Stomach (tissue), 9 donors: ENCODE measurements around the gene CCDC68. TPM values are rescaled to one million over a fixed set of nuclear protein-coding genes. Genes with fewer than 3 reads are reported as not detected.
"Not testable (repeated sequence)": the region's sequence is repeated elsewhere in the genome, so short reads cannot be mapped to it uniquely, and the experiment has no call there.

ENCODE experiments used
- DNase-seq, 2 donors: peaks; one replicate each; pipeline versions ENCODE4 v3.0.0 to v3.0.0-alpha.2; 2013 to 2019
- H3K27ac ChIP-seq, 5 donors: fragments of 200-600 bp in 4 of 5; sonication (generic) in 4 of 5; one replicate each; pipeline ENCODE4 v1.5.1; 2013 to 2019; ENCODE audit warnings: mild to moderate bottlenecking in 1 of 5, moderate library complexity in 1 of 5
- H3K27me3 ChIP-seq, 3 donors: fragments of 200-600 bp; sonication (generic); one replicate each; pipeline ENCODE4 v1.5.1; 2017 to 2019; ENCODE audit warnings: mixed run types in 1 of 3
- H3K36me3 ChIP-seq, 4 donors: fragments of 200-600 bp; sonication (generic); 1 replicate in 3 of 4; 2 replicates in 1 of 4; pipeline ENCODE4 v1.5.1; 2016 to 2019
- H3K4me1 ChIP-seq, 4 donors: fragments of 200-600 bp; sonication (generic); one replicate each; pipeline ENCODE4 v1.5.1; 2016 to 2019
- H3K4me3 ChIP-seq, 4 donors: fragments of 200-600 bp; sonication (generic) in 3 of 4; one replicate each; pipeline ENCODE4 v1.5.1; 2016 to 2019; ENCODE audit warnings: mild to moderate bottlenecking in 1 of 4
- H3K9me3 ChIP-seq, 4 donors: fragments of 200-600 bp; sonication (generic); one replicate each; pipeline ENCODE4 v1.5.1; 2016 to 2019
- EP300 ChIP-seq: sonication (generic); formaldehyde crosslinking; IDR thresholded peaks from one replicate; pipeline ENCODE4 v1.6.1; 2017; ENCODE audit warnings: antibody characterized with exemption
- POLR2A ChIP-seq, 4 donors: fragments of 450-650 bp; IDR thresholded peaks; one replicate each; pipeline ENCODE4 v1.6.1; 2016; ENCODE audit warnings: antibody characterized with exemption in 4 of 4, control low read depth in 2 of 4, mild to moderate bottlenecking in 1 of 4, moderate library complexity in 1 of 4
- POLR2AphosphoS5 ChIP-seq, 3 donors: sonication (generic); formaldehyde crosslinking; IDR thresholded peaks; one replicate each; pipeline ENCODE4 v1.6.1; 2016; ENCODE audit warnings: antibody characterized with exemption in 3 of 3
- WGBS, 5 donors: extraction: QIAGEN DNeasy Blood & Tissue Kit in 3 of 5; methylation state at CpG; one replicate each; pipeline versions ENCODE4 v1.1.5 to v1.1.7; 2013 to 2018; 5-methylcytosine and 5-hydroxymethylcytosine counted together
- intact Hi-C: fragments of 100-400 bp; cut with DNase I; formaldehyde crosslinking; loops from one replicate; pipeline ENCODE4 v1.15.1; 2023; ENCODE audit warnings: low total_unique reads
- polyA plus RNA-seq, 3 donors: library from polyadenylated mRNA; stranded (reverse); fragments of 200-250 nt; gene quantifications; one replicate each; pipeline ENCODE4 v1.2.3, GENCODE V29; 2013
- total RNA-seq, 5 donors: library from RNA; depleted of rRNA; stranded (reverse); fragments of >200 nt; gene quantifications; one replicate each; pipeline versions ENCODE4 v1.1.0 to v1.2.3, GENCODE V29; 2014 to 2016
- TF ChIP-seq, protein P1 (sequence below), 7 experiments: fragments of 450-650 bp in 4 of 7; fragments of 200-600 bp in 3 of 7; sonication (generic) in 3 of 7; IDR thresholded peaks; one replicate each; pipeline ENCODE4 v1.5.1; 2016 to 2019; ENCODE audit warnings: antibody characterized with exemption in 7 of 7, control low read depth in 2 of 7, mild to moderate bottlenecking in 1 of 7
- donor health status: healthy with polysubstance abuse.
- donor health status: Bipolar disorder and iron deficiency.
- donor health status: healthy.

The CCDC68 gene
- total and polyA plus RNA-seq, 8 donors, result 2.8 to 154 (median 22.0) TPM

DNA sequence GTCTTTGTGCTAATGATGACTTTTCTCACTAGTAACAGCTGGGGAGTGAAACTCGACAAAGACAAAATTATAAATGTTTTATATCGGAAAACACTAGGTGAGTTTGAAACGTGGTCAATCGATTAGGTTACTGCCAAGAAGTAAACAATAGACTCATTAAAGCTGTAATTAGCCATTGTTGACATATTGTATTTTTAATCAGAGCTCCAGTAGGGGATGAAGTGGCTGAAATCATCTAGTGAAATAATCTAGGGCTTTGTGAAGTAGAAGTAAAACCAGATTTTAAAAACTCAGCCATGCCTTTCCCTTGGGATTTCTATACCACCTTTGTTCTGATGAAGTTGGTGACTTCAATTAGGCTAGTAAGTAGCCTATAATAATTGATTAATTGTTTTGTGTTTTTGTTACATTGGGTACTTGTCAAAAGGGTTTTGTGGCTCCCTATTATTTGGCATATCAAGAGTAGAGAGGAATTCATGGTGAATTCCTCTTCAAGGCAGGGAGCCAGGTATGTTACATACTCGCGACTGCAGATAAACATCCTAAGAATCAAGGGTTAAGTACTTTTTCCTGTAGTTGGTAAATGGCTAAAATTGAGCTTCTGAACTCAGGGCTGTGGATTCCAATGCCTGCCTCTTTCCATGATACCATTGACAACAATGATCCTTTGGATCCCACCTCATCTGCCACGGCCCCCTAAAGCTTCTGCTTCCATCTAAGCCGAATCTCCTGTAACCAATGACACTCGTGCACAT is 99.4 kb downstream of the CCDC68 start:
- no peaks in the 10 kb centered on the region for H3K36me3 ChIP-seq
- 46 to 65% (median 55%) methylated on average over 9 of the region's 9 CpGs for WGBS, 5 donors
- H3K4me3 ChIP-seq, result no peak overlapping the region
- H3K9me3 ChIP-seq, result no peaks in the 10 kb centered on the region
- no peaks in the 10 kb centered on the region for H3K27me3 ChIP-seq
- DNase-seq, result no peak
- no peak overlapping the region for H3K27ac ChIP-seq
- TF ChIP-seq POLR2A (IDR thresholded peaks at IDR 0.05) (no peak), EP300 (no peak), POLR2AphosphoS5 (IDR thresholded peaks at IDR 0.05) (no peak)
- TF ChIP-seq, protein P1, sequence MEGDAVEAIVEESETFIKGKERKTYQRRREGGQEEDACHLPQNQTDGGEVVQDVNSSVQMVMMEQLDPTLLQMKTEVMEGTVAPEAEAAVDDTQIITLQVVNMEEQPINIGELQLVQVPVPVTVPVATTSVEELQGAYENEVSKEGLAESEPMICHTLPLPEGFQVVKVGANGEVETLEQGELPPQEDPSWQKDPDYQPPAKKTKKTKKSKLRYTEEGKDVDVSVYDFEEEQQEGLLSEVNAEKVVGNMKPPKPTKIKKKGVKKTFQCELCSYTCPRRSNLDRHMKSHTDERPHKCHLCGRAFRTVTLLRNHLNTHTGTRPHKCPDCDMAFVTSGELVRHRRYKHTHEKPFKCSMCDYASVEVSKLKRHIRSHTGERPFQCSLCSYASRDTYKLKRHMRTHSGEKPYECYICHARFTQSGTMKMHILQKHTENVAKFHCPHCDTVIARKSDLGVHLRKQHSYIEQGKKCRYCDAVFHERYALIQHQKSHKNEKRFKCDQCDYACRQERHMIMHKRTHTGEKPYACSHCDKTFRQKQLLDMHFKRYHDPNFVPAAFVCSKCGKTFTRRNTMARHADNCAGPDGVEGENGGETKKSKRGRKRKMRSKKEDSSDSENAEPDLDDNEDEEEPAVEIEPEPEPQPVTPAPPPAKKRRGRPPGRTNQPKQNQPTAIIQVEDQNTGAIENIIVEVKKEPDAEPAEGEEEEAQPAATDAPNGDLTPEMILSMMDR (IDR thresholded peaks at IDR 0.05), result no peak
- intact Hi-C loops, result no loop called here
- peaks cover 0 to 52% (median 11%) of the 10 kb centered on the region in 4 donors for H3K4me1 ChIP-seq

DNA sequence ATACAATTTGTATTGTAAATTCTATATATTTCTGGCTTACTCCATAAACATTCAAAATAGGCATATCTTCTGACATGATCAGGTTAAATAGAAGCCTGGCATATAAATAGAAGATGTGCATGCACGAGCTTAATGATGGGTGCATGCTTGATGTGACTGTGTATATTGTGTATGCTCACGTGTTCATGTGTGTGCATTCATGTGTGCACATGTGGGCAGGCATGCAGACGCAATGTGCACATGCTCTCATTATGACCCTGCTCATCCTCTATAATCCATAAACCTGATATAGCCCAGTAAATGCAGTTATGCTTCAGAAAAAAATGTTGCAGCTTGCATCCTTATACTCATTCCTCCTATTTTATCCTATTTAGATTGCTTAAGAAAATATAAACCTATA is 101.8 kb downstream of the CCDC68 start:
- no peak overlapping the region for H3K4me3 ChIP-seq
- no peak for DNase-seq
- WGBS, 5 donors, result 84 to 93% (median 91%) methylated on average over 3 of the region's 3 CpGs
- peaks cover 0 to 64% (median 11%) of the 10 kb centered on the region in 4 donors for H3K4me1 ChIP-seq
- H3K27ac ChIP-seq, result no peak overlapping the region
- intact Hi-C loops, result no loop called here
- no peaks in the 10 kb centered on the region for H3K9me3 ChIP-seq
- H3K36me3 ChIP-seq, result no peaks in the 10 kb centered on the region
- TF ChIP-seq EP300, result no peak
- no peak for TF ChIP-seq POLR2AphosphoS5 (IDR thresholded peaks at IDR 0.05)
- TF ChIP-seq POLR2A (IDR thresholded peaks at IDR 0.05), result no peak
- TF ChIP-seq, protein P1 (IDR thresholded peaks at IDR 0.05), result no peak
- H3K27me3 ChIP-seq, result no peaks in the 10 kb centered on the region

DNA sequence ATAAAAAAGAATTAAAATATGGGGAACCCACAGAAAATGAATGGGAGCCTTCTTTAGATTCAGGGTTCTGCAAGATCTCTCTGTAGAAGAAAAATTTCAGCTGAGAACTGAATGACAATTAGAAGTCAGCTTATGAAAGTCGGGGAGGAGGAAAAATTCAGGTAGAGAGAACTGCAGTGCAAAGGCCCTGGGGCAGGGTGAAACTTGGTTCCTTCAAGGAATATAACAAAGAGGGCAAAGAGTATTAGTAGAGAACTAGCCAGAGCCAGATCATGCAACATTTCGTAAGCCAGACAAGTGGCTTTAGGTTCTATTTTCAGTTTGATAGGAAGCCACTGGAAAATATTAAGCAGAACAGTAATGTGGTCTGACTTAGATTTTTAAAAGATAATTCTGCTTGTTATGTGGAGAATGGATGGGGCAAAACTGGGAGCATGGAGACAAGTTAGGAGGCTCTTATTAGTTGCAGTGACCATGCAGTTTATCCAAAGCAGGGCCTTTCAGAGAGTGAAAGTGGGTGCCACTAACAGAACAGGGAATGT is 103.1 kb downstream of the CCDC68 start:
- H3K4me1 ChIP-seq, result peaks cover 0 to 61% (median 11%) of the 10 kb centered on the region in 4 donors
- no peaks in the 10 kb centered on the region for H3K36me3 ChIP-seq
- DNase-seq, result no peak
- intact Hi-C loops, result no loop called here
- H3K27ac ChIP-seq, result peak overlapping the region in 1 of 5 donors; percentile 1
- H3K4me3 ChIP-seq, result no peak overlapping the region
- WGBS, 5 donors, result 63 to 92% (median 80%) methylated on average over 2 of the region's 2 CpGs
- TF ChIP-seq POLR2A (IDR thresholded peaks at IDR 0.05), result no peak
- TF ChIP-seq POLR2AphosphoS5 (IDR thresholded peaks at IDR 0.05), result no peak
- TF ChIP-seq, protein P1 (IDR thresholded peaks at IDR 0.05), result no peak
- TF ChIP-seq EP300, result no peak
- no peaks in the 10 kb centered on the region for H3K27me3 ChIP-seq
- H3K9me3 ChIP-seq, result no peaks in the 10 kb centered on the region

DNA sequence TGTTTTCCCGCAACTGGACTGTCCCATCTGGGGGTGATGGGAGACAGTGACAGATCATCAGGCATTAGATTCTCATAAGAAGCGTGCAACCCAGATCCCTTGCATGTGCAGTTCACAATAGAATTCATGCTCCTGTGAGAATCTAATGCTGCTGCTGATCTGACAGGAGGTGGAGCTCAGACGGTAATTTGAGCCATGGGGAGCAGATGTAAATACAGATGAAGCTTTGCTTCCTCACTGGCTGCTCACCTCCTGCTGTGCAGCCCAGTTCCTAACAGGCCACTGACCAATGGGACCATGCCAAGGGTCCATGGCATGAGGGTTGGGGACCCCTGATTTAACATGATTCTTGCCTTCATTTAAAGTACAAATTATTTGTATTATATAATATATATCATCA is 104.2 kb downstream of the CCDC68 start:
- H3K27me3 ChIP-seq, H3K9me3 ChIP-seq, DNase-seq, H3K4me3 ChIP-seq, H3K27ac ChIP-seq, H3K36me3 ChIP-seq, intact Hi-C loops: not testable (repeated sequence)
- WGBS, 5 donors, result 86 to 93% (median 88%) methylated on average over 3 of the region's 3 CpGs
- peaks cover 0 to 53% (median 6%) of the 10 kb centered on the region in 4 donors for H3K4me1 ChIP-seq
